HepG2 (cell line): Measurements from ENCODE around the gene GP1BA. TPM values are rescaled to one million over a fixed set of nuclear protein-coding genes. Genes with fewer than 3 reads are reported as not detected.

Source experiments
- ARNTL ChIP-seq: sonication (generic); formaldehyde crosslinking; IDR thresholded peaks from 2 replicates; pipeline ENCODE4 v1.4.0; 2020; ENCODE audit warnings: mild to moderate bottlenecking, missing genetic modification reagents
- DNMT3B ChIP-seq: conservative IDR thresholded peaks from 2 replicates; pipeline ENCODE4 v1.6.1; 2016; ENCODE audit warnings: missing biosample characterization, control low read depth
- KAT2B ChIP-seq: fragments of 150-350 bp; IDR thresholded peaks from 2 replicates; pipeline ENCODE4 v1.6.1; 2014; ENCODE audit warnings: low read depth, low read length, borderline replicate concordance
- KMT2A ChIP-seq: sonication (generic); formaldehyde crosslinking; IDR thresholded peaks from 2 replicates; pipeline ENCODE4 v1.4.0; 2020; ENCODE audit warnings: missing genetic modification reagents
- NCOA1 ChIP-seq: sonication (generic); formaldehyde crosslinking; IDR thresholded peaks from 2 replicates; pipeline ENCODE4 v1.9.0; 2021; ENCODE audit warnings: missing genetic modification reagents
- POGZ ChIP-seq: sonication (generic); formaldehyde crosslinking; IDR thresholded peaks from 2 replicates; pipeline ENCODE4 v1.4.0; 2020; ENCODE audit warnings: mild to moderate bottlenecking, missing genetic modification reagents
- THAP11 ChIP-seq: IDR thresholded peaks from 2 replicates; pipeline ENCODE4 v1.6.1; 2016; ENCODE audit warnings: missing biosample characterization, missing genetic modification reagents
- ZNF234 ChIP-seq: sonication (generic); formaldehyde crosslinking; conservative IDR thresholded peaks from 2 replicates; pipeline ENCODE4 v1.5.1; 2020; ENCODE audit warnings: mild to moderate bottlenecking, missing genetic modification reagents
- ZNF407 ChIP-seq: sonication (generic); formaldehyde crosslinking; IDR thresholded peaks from one replicate; pipeline ENCODE4 v1.5.1; 2020; ENCODE audit warnings: mild to moderate bottlenecking, missing genetic modification reagents; ENCODE audit errors: not compliant biosample characterization
- ZNF512B ChIP-seq: sonication (generic); formaldehyde crosslinking; IDR thresholded peaks from 2 replicates; pipeline ENCODE4 v1.5.1; 2020; ENCODE audit warnings: missing genetic modification reagents, mild to moderate bottlenecking, borderline replicate concordance
- ZNF704 ChIP-seq: sonication (generic); formaldehyde crosslinking; IDR thresholded peaks from 2 replicates; pipeline ENCODE4 v1.8.1; 2023; ENCODE audit warnings: mild to moderate bottlenecking, inconsistent platforms, moderate library complexity, missing genetic modification reagents, borderline replicate concordance
- polyA plus RNA-seq, 8 experiments: library from polyadenylated mRNA; depleted of rRNA in 3 of 8; stranded (reverse) in 7 of 8; unstranded in 1 of 8; fragments of >200 nt; fragmentation: Illumina TruSeq in 4 of 8; extraction: Trizol in 4 of 8; gene quantifications; 2 replicates each; pipeline versions ENCODE4 v1.2.1 to v1.2.3, GENCODE V29; 2011 to 2016; ENCODE audit warnings: low read depth in 4 of 8, missing spikeins in 1 of 8, mixed read lengths in 1 of 8; ENCODE audit not compliant: insufficient read depth in 1 of 8
- total RNA-seq, 5 experiments: library from RNA; depleted of rRNA; stranded (reverse); fragments of >200 nt; fragmentation: Illumina TruSeq; extraction: Trizol; gene quantifications; 2 replicates each; pipeline ENCODE4 v1.2.3, GENCODE V29; 2016; ENCODE audit warnings: low read depth in 1 of 5

Gene GP1BA
- total and polyA plus RNA-seq, 2 of the 13 experiments (the other 11 are each of a cell fraction or from before 2014, with no cell fraction given): not detected

GRCh38 chr17:4939796-4940554, 7.9 kb downstream of the GP1BA start, which contains the start of the genes RNF167 and SLC25A11 (continued):
- TF ChIP-seq ZNF704 (no peak), KAT2B (no peak), KMT2A (CRISPR knock-in tag) (no peak), ARNTL (CRISPR knock-in tag) (peak; percentile 48; the same call in 1 of the 2 replicates), ZNF407 (CRISPR knock-in tag) (peak; percentile 19), NCOA1 (no peak), DNMT3B (CRISPR knock-in tag) (no peak), THAP11 (CRISPR knock-in tag) (peak; percentile 91), POGZ (CRISPR knock-in tag) (0 out of 2 replicates have a peak, but pooled peaks have one; percentile 25), ZNF512B (CRISPR knock-in tag) (no peak), ZNF234 (CRISPR knock-in tag) (no peak)
